Upper lobe of right lung (tissue), 1 donor: ENCODE measurements around the gene PTPRM. TPM values are rescaled to one million over a fixed set of nuclear protein-coding genes. Genes with fewer than 3 reads are reported as not detected.

Experiments used
- ATAC-seq: fragments of 200-7000 bp; cut with Tn5 transposase; one replicate; pipeline ENCODE4 v1.9.1; 2020; ENCODE audit warnings: mild to moderate bottlenecking, moderate library complexity
- DNase-seq: peaks from one replicate; pipeline ENCODE4 v3.0.0-alpha.2; 2020
- H3K27ac ChIP-seq: fragments of 200-600 bp; one replicate; pipeline ENCODE4 v1.8.0; 2022
- H3K27me3 ChIP-seq: fragments of 200-600 bp; one replicate; pipeline ENCODE4 v1.8.0; 2022; ENCODE audit warnings: mild to moderate bottlenecking
- H3K36me3 ChIP-seq: fragments of 200-600 bp; one replicate; pipeline ENCODE4 v1.8.0; 2022
- H3K4me1 ChIP-seq: fragments of 200-600 bp; one replicate; pipeline ENCODE4 v1.8.0; 2022
- H3K4me3 ChIP-seq: fragments of 200-600 bp; one replicate; pipeline ENCODE4 v1.8.0; 2022; ENCODE audit warnings: mild to moderate bottlenecking
- H3K9me3 ChIP-seq: fragments of 200-600 bp; one replicate; pipeline ENCODE4 v1.8.0; 2022
- CTCF ChIP-seq: fragments of 200-600 bp; IDR thresholded peaks from one replicate; pipeline ENCODE4 v1.8.0; 2022; ENCODE audit warnings: antibody characterized with exemption
- intact Hi-C: fragments of 100-400 bp; cut with DNase I; formaldehyde crosslinking; loops from one replicate; pipeline ENCODE4 v1.11.0; 2022
- total RNA-seq: library from RNA; stranded (reverse); fragmentation: NEBNext Ultra II Directional; extraction: Animal tissue kit (Norgen Biotek cat#: 25700); gene quantifications from one replicate; pipeline ENCODE4 v1.2.1, GENCODE V29; 2021
- donor health status: DM: no; HTN: yes; CAD: no; lungs with severe emphysema.

Gene PTPRM
- total RNA-seq, 1 donor from 2014 or later = 99.3 TPM

- Histone ChIP-seq H3K27me3 (no peaks in the 10 kb centered on the region), H3K9me3 (no peaks in the 10 kb centered on the region), H3K36me3 (no peaks in the 10 kb centered on the region), H3K4me3 (no peak overlapping the region), H3K4me1 (no peaks in the 10 kb centered on the region), H3K27ac (no peak overlapping the region)
- no peak for TF ChIP-seq CTCF
- intact Hi-C loops = no loop called here
- ATAC-seq = no peak
- DNase-seq = no peak
These were observed 104.0 kb downstream of the PTPRM start for GRCh38 chr18:7671105-7671504.

GRCh38 chr18:7676253-7676873 is 109.2 kb downstream of the PTPRM start:
- Histone ChIP-seq H3K4me3 (no peak overlapping the region), H3K9me3 (no peaks in the 10 kb centered on the region), H3K27me3 (no peaks in the 10 kb centered on the region), H3K27ac (no peak overlapping the region), H3K4me1 (no peaks in the 10 kb centered on the region), H3K36me3 (no peaks in the 10 kb centered on the region)
- no peak for TF ChIP-seq CTCF
- DNase-seq (no peak), ATAC-seq (no peak)
- intact Hi-C loops = no loop called here

- Histone ChIP-seq H3K36me3 (no peaks in the 10 kb centered on the region), H3K4me3 (no peak overlapping the region), H3K27ac (no peak overlapping the region), H3K9me3 (no peaks in the 10 kb centered on the region), H3K4me1 (no peaks in the 10 kb centered on the region), H3K27me3 (no peaks in the 10 kb centered on the region)
- no peak for TF ChIP-seq CTCF
- DNase-seq = no peak
- no peak for ATAC-seq
- intact Hi-C loops = no loop called here
These were observed 109.9 kb downstream of the PTPRM start for GRCh38 chr18:7677001-7677400.

GRCh38 chr18:7677424-7677823 is 110.3 kb downstream of the PTPRM start:
- Histone ChIP-seq H3K4me3 (no peak overlapping the region), H3K27ac (no peak overlapping the region), H3K4me1 (no peaks in the 10 kb centered on the region), H3K36me3 (no peaks in the 10 kb centered on the region), H3K27me3 (no peaks in the 10 kb centered on the region), H3K9me3 (no peaks in the 10 kb centered on the region)
- no peak for ATAC-seq
- intact Hi-C loops = no loop called here
- DNase-seq = no peak
- no peak for TF ChIP-seq CTCF

- Histone ChIP-seq H3K27me3 (no peaks in the 10 kb centered on the region), H3K9me3 (no peaks in the 10 kb centered on the region), H3K4me1 (no peaks in the 10 kb centered on the region), H3K27ac (no peak overlapping the region), H3K36me3 (no peaks in the 10 kb centered on the region), H3K4me3 (no peak overlapping the region)
- no peak for TF ChIP-seq CTCF
- ATAC-seq (no peak), DNase-seq (no peak)
- intact Hi-C loops = no loop called here
These were observed 111.3 kb downstream of the PTPRM start for GRCh38 chr18:7678389-7678788.

GRCh38 chr18:7678801-7679200 is 111.7 kb downstream of the PTPRM start:
- DNase-seq = no peak
- no peak for TF ChIP-seq CTCF
- no peaks in the 10 kb centered on the region for H3K27me3 ChIP-seq
- H3K27ac ChIP-seq = no peak overlapping the region
- H3K9me3 ChIP-seq = no peaks in the 10 kb centered on the region
- H3K4me1 ChIP-seq = no peaks in the 10 kb centered on the region
- no peak for ATAC-seq
- no peak overlapping the region for H3K4me3 ChIP-seq
- no peaks in the 10 kb centered on the region for H3K36me3 ChIP-seq
- intact Hi-C loops = no loop called here
